NCI-H524 treated with DMSO at 0.1 percent for 48 hours (cell line): ENCODE results near the gene SMARCA2.

Experiments
- DNase-seq: peaks from one replicate; lab custom pipeline; 2025; lab: John Stamatoyannopoulos, UW

SMARCA2 gene

DNA sequence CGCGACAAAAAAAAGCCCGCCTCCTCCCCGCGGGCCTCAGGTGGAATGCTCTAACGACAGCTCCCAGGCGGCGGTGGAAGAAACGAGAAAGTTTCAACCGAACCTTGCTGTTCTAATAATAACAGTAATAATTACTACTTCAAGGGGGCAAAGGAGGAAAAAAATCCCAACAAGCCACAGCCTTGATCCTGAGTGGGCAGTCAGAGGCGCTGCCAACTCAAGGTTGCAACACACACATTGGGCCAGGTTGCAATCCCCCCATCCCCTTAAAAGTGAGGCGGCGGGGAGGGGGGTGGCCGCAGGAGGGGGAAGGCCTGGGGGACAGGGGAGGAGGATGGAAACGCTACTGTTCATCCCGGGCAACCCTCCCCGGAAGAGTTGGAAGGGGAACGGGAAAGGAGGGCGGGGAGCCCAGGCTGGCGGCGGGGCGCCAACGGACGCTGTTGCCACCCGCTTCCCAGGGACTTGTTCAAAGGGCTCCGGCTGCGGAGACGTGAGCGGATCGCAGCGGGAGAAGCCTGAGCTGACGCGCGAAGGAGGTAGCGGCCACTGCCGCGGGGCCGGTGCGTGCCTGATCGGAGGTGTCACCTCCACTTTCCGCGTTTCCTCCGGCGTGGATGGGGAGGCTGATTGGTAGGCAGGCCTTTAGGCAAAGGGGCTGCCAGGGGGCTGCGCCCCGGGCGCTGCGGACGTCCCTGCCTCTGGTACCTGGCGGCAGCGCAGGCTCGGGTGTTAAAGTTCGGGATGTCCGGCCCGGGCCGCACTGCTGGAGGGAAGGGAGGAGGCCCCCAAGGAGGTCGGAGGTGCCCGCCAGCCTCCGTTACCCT, 647 bp downstream of the SMARCA2 start:
- DNase-seq: no peak

DNA sequence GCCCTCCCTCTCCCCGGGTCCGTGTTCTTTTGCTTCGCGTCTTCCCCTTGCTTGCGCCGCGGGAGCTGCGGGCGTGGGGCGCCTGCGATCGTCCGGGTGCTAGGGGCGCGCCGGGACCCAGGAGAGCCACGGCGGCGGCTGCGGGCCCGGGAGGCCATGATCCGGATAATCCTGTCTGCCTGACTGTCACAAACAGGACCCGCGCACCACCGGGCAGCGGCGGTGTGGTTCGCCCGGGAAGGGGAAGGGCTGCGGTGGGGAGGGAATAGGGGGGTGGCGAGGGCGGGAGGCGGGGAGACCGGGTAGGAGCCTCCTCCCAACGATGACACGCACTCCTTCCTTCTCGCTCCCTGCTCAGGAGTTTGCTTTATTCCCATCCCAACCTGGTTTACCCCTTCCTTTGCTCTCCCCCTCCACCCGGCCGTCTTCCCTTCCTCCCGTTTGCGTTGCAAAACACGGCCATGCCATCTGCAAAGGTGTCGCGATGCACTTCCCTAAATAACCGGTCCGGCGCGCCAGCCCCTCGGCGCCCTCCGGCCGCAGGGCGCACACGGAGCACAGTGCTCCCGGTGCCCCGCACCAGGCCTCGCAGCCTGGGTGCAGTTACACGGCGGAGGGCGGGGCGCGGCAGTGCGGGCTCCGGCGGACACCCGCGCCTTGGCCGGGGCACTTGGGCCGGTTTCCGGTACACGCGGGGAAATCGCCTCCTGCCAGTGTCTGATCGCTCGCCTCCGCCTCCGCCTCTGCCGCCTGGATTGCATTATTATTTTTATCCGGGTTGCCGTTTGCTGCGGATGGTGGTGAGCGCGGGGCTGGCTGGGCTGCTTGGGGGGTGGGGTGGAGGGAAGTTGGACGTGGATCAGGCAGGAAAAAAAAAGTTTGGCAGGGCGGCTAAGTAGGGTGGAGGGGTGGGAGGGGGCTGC, 1.5 kb downstream of the SMARCA2 start:
- DNase-seq: no peak

DNA sequence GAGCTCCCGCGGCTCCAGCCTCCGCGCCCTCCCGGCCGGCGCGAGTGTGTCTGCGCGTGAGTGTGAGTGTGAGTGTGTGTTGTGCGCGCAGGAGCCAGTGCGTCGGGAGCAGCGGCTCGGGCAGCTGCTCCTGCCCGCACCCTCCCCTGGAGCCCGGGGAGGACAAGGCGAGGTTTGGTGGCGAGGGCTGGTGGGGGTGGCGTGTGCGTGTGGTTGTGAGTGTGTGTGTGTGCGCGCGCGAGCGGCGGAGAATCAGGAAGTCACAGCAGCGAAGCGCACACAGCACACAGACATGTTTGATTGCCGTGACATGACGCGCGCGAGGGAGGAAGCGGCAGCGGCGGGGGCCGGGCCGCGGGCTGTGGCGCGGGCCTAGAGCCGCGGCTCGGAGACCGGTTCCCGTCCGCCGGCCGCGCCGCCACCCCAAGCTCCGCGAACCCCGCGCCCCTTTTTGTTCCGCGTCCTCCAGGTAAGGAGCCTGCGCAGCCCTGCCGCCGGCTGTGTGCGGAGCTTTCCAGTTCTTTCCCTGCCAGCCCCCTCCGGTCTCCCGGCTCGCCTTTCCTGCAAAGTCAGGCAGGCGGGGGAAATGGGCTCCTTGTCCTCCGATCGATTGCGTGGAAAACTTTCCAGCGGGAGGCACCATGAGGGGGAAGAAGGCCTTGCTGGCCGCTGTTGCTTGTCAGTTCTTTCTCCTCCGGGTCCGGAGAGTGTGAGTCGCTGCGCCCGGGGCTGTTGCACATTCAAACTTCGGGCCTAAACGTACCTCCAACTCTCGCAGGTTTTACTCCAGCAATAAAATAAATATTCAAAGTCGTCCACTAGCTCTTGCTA, 2.4 kb downstream of the SMARCA2 start:
- no peak for DNase-seq

DNA sequence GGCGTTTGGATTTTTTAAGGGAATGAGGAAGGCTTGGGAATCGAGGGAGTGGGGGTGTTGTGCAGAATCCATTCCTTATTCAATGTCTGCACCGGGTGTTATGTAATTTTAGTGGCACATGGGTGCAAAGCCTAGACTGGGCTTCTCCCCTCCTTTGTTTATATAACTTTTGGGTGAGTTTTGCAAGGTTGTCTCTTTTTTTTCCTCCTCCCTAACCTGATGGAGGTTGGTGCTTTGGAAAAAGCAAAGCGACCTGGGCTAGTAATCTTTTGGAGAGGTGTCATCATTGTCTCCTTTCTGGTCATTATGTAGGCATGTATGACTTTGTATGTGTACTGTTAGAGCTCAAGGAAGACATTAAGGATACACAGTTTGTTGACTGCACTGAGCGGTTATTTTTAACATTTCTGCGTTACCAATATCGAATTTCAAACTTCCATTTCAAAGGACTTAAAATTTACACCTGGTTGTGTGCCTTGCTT, 3.1 kb downstream of the SMARCA2 start:
- no peak for DNase-seq

DNA sequence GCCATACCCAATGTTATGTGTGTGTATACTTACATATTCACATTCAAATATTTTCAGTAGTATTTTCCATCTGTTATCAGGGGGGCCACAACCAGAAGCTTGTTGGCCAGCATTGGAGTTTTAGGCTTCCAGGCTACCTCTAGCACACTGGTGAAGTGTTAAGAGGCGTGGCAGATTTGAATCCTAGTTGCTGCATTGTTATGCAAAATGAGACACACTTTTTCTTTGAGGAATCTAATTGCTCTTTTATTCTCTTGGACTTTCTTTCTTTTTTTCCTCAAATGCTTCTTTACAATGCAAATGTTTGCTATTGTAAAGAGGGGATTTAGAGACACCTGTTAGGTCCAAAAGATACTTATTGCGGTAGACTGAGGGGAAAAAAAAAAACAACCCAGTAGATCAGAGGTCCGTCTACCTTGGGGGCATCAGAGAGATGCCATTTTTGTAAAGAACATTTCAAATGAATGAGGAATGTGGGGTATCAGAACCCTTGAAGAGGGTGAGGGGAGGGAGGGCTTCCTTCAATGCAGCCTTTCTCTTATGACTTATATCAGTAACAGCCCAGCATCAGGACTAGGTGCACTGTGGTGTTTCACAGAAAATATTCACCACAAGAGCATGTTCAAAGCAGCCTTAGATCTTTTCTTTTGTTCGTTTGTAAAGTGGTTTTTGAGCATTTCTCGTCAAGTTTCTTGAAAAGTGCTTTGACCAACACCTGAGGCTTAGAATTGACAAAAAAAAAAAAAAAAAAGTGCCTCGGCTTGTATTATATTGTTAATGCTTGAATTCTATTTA, 3.8 kb downstream of the SMARCA2 start:
- DNase-seq: no peak

DNA sequence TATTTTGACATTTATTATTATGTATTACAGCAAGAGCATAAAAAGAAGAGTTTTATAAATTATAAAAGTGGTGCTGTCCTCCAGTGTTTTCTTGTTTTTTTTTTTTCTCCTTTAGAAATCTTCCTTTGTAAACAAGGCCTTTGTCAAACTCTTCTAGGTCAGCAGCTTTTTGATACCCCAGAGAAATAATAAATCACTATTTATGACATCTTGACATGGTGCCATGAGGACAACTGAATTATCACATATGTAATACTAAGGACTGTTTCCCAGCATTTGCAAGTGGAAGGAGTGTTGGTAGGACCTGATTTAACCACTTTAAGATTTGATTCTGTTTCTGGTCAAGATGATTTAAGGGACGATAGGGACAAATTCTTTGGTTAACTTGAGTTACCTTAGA, 4.6 kb downstream of the SMARCA2 start:
- DNase-seq: no peak

DNA sequence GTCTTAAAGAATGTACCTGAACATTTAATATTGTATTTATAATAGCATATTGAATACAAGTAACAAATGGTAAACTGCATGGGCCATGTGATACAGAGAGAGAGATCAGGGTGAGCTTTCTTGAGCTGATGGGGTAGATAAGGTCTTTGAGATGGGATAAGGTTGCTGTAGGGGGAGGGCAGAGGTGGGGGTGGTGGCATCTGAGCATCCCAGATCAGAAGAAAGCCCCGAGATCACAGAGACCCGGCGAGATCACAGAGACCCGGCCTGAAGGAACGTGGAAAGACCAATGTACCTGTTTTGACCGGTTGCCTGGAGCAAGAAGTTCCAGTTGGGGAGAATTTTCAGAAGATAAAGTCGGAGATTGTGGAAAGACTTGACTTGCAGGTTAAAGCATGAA, 6.6 kb downstream of the SMARCA2 start:
- no peak for DNase-seq

DNA sequence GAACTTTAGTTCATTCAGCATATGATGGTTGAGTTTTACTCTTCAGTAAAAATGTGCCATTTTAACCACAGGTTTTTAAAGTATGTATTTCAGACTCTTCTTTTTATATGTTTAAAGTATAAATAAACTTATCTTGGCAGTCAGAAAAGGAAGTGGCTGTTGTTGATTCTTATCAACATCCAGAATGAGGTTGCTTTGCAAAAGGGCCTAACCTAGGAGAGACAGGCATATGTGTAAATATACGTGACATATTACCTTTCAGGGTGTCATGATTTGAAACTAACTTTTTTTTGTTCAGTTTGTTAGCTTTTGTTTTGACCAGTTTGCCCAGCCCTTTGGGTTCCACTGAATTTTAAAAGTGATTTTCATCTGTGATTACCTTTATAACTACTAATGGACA, 7.4 kb downstream of the SMARCA2 start:
- DNase-seq: no peak

DNA sequence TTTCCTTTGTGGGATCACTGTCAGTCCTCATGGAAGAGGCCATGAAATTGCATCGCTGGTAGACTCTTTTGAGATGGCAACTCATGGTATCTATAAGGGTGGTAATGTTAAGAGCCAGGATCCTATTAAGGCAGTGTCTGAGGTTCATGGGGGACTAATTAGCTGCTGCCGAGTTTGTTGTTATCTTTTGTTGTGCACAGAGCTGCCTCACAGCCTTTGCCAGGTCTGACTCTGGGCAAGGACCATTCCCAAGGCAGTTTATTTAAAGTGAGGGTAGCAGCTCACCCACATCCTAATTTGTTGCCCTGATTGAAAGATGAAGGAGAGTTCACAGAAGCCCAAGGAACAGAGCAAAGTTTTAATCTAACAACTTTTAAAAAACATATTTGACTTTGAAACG, 7.9 kb downstream of the SMARCA2 start:
- no peak for DNase-seq

DNA sequence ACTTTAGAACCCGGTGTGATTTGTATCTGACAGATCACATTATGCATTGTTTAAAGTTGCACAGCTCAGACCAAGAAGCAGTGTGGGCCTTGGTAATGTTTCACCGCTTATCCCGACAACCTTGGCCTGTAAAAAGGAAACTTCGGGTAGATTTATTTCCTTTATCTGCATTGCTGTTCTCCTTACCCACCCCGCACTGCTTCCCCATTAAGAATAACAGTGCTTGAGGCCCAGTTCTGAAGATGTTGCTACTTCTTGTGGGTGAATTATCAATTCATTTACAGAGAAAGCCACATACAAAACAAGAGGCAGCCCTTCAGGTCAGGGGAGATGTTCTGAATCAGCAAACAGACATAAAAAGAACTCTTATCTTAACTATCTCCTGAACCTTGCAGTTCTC, 8.4 kb downstream of the SMARCA2 start:
- DNase-seq: no peak

DNA sequence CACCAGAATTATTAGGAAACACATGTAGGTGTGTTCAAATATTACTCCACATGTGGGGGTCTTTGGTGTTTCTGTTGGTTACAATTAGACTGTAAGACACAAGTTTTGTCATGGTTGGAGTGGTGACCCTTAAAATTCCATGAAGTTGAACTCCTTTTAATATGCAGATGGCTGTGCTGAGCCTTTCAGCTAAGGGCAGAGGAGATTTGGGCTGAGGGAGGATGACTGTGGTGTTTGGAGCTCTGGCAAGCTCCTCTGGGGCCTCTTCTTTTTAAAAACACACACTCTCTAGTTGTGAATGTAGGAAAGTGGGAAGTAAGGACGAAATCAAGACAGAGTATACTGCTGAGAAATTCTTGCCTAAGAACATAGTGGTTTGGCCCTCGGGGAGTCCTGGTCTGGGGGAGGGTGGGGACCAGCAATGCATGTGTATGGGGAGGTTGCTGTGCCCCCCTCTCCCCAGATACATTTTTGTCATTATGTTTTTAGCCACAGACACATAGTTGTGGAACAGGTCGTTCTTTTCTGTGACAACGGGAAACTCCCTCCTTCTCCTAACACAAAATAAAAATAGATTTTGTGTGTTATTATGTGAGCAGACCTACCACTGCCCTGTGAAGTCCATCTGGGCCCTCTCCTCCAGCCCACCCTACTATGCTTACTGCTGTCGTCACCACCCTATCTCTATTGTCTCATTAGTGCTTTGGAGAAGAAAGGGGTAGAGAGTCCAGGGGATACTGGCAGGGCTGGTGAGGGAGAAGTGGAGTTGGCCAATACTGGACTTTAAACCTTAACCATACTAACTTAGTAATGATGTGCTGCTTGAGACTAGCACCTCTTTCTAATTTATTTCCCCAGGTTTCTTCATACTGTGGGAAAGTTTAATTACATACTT, 10.0 kb downstream of the SMARCA2 start:
- no peak for DNase-seq

DNA sequence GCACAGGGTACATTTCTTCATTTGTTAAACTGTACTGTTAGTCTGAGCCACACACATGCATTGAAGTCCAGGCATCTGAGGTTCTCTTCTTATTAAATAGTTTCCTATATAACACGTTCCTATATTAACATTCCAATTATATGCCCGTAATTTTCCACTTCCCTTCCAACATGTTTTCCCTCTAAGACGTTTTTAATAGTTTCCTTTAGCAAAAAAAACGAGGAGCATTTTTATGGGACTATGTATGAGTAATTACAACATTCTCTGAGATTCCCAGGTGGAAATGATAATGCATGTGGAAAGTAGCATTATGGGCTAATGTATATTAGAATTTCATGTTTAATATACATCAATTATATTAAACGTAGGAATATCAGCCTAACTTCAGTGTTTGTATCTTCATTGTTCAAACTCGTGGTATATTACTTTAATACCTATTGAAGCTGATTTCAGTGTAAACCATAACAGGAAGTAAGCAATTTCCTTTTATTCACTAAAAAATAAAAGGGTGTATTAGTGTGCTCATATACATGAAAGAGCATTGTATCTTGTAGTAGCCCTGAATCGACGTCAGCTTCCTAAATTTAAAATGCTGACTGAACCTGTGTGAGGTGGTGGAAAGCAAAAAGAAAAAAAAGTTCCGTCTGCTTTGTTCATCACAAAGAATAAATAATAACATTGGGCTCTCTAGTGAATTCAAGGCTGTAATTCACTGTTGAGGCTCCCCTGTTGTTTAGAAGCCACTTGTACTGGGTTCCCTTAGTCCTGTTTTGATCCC, 11.3 kb downstream of the SMARCA2 start:
- DNase-seq: no peak

DNA sequence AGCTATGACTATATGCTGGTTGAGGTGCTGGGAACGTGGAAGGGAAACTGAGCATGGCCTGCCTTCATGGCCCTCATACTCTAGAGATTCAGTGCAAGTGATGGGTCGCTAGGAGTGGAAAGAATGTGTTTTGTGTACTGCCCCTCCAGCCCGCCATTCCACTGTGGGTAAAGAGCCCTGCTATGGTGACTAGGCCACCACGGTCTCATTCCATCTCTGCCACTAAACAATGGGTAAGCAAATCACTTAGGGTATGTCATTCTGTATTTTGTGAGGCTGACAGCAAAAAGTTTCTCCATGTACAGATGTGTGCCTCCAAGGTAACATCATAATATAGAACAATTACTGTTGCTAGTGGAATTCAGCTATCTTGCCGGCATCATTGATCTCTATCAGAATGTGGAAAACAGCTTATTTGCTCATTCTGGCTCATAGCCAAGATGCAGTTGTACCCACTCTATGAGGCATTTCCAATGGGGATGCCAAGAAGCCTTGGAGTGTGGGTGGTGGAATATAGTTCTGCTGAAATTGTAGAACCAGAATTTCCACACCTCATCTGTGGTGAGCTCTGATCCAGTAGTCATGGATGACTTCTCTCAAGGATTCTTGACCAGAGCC, 12.5 kb downstream of the SMARCA2 start:
- no peak for DNase-seq

DNA sequence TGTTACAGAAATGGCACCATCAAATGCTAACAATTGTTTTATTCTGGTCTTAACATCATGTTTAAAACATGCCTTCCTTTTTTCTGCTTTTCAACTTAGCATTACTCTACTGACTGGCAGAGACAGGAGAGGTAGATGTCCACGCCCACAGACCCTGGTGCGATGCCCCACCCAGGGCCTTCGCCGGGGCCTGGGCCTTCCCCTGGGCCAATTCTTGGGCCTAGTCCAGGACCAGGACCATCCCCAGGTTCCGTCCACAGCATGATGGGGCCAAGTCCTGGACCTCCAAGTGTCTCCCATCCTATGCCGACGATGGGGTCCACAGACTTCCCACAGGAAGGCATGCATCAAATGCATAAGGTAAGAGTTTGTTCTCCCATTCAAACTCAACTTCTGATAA, 13.7 kb downstream of the SMARCA2 start:
- DNase-seq: no peak

DNA sequence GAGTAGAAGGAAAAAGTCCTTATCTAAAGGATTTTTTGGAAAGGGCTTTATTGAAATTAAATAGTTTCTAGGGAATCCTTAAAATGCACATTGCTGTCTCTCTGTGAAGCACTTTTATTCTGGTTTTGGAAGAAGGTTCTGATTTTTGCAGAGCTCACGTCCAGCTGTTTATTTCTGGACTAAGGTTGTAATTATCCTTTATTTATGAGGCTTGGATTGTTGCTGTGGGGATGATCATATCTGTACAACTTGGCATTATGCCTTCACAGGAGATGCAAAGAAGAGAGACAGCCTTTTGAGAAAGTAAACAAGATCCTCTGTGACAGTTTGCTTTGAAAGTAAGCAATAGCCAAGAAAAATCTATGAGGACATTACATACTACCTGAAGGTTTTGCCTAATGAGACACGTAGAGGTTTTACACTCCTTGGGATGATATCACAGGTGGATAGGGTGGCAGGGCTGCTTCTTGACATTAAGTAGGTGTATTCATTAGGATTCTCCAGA, 14.6 kb downstream of the SMARCA2 start:
- DNase-seq: no peak

DNA sequence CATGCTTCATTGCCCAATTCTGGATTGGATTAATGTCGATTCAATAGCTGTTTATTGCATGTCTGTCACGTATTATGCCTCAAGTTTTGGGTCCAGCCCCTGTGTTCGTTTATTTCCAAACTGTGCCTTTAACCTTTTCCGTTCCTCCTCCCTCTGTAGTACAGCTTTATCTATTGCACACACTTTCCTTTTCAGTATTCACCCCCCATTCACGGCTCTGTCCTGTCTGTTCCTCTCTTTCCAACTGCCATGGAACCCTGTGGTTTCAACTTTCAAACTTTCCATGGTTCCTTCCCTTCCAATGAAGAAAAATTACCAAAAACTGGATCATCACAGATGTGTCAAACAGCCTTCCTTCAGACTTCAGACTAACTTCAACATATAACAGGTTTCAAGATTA, 17.1 kb downstream of the SMARCA2 start:
- DNase-seq: no peak

DNA sequence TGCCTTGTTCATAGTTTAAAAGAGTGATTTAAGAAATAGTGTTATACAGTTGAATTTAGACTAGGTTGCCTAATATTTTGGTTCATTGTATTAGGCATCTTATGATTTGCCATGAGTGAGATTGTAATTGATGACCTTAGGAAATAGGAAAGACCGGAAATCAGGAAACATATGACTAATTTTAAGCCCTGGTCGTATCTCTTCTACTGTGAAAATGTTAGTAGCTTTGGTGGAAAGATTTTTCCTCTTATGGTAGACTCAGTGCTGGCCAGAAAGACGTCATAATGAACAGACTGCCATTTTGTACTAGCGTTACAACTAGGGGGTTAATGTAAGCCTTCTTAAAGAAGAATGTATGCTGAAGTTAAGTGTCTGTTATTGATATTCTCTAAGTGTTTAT, 21.7 kb downstream of the SMARCA2 start:
- DNase-seq: no peak

DNA sequence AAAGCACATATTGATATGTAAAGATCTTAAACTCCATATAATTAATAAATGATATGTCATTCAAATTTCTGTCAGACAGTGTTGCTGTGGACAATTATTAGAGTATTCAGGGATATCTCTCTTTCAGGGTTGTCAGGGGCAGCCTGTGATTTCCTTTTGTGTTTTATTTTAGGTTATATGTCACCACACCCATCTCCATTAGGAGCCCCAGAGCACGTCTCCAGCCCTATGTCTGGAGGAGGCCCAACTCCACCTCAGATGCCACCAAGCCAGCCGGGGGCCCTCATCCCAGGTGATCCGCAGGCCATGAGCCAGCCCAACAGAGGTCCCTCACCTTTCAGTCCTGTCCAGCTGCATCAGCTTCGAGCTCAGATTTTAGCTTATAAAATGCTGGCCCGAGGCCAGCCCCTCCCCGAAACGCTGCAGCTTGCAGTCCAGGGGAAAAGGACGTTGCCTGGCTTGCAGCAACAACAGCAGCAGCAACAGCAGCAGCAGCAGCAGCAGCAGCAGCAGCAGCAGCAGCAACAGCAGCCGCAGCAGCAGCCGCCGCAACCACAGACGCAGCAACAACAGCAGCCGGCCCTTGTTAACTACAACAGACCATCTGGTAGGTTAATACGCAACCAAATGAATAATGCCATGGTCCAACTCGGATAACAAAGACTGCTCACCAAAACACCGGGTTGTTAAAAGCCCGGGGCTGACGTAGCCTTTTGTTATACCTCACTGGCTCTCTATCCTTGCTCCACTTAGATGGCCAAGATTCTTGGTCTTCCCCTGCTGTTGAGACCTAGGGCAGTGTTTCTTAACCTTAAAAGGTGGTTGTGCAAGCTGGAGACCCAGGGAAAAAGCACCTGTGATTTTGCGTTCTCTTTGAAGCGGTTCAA, 24.4 kb downstream of the SMARCA2 start:
- DNase-seq: no peak
